Adrenal gland (tissue), 12 donors: ENCODE data around the gene RELL2. TPM values are rescaled to one million over a fixed set of nuclear protein-coding genes. Genes with fewer than 3 reads are reported as not detected.

ENCODE experiments used
- DNase-seq, 7 donors: peaks; one replicate each; pipeline ENCODE4 v3.0.0-alpha.2; 2019 to 2020
- H3K27ac ChIP-seq, 5 donors: fragments of 200-600 bp; sonication (generic) in 4 of 5; 1 replicate in 3 of 5; 2 replicates in 2 of 5; pipeline versions ENCODE4 v1.5.1 to v1.8.0; 2016 to 2020; ENCODE audit warnings: mild to moderate bottlenecking in 1 of 5
- H3K27me3 ChIP-seq: fragments of 200-600 bp; 2 replicates; pipeline ENCODE4 v1.8.0; 2021
- H3K36me3 ChIP-seq, 2 donors: fragments of 200-600 bp; replicated peaks in 1 of 2; 1 replicate in 1 of 2; 2 replicates in 1 of 2; pipeline versions ENCODE4 v1.5.1 to v1.8.0; 2018 to 2022
- H3K4me1 ChIP-seq, 2 donors: fragments of 200-600 bp; replicated peaks in 1 of 2; 1 replicate in 1 of 2; 2 replicates in 1 of 2; pipeline versions ENCODE4 v1.5.1 to v1.8.0; 2018 to 2021
- H3K4me3 ChIP-seq, 4 donors: fragments of 200-600 bp; sonication (generic) in 3 of 4; one replicate each; pipeline ENCODE4 v1.5.1; 2016 to 2018
- H3K9me3 ChIP-seq, 3 donors: fragments of 200-600 bp; sonication (generic) in 1 of 3; replicated peaks in 1 of 3; 1 replicate in 2 of 3; 2 replicates in 1 of 3; pipeline versions ENCODE4 v1.5.1 to v1.8.0; 2016 to 2021
- POLR2A ChIP-seq, 2 donors: fragments of 450-650 bp; IDR thresholded peaks; one replicate each; pipeline ENCODE4 v1.6.1; 2017; ENCODE audit warnings: antibody characterized with exemption in 2 of 2, mild to moderate bottlenecking in 2 of 2, moderate library complexity in 1 of 2
- WGBS, 4 donors: extraction: QIAGEN DNeasy Blood & Tissue Kit in 2 of 4; methylation state at CpG; one replicate each; pipeline versions ENCODE4 v1.1.5 to v1.1.7; 2013 to 2017; 5-methylcytosine and 5-hydroxymethylcytosine counted together
- intact Hi-C, 2 donors: fragments of 100-400 bp; cut with DNase I; formaldehyde crosslinking; loops; one replicate each; pipeline versions ENCODE4 v1.14.1 to v1.15.0; 2022 to 2023
- polyA plus RNA-seq, 3 donors: library from polyadenylated mRNA; stranded (reverse); fragments of 200-250 nt in 2 of 3; fragments of 350-450 nt in 1 of 3; fragmentation: Illumina TruSeq in 1 of 3; extraction: RNeasy Lipid Tissue Mini Kit (QIAGEN cat#74804) in 1 of 3; gene quantifications; one replicate each; pipeline ENCODE4 v1.2.3, GENCODE V29; 2013 to 2014
- total RNA-seq, 9 donors: library from RNA; depleted of rRNA in 4 of 9; stranded (reverse); fragments of >200 nt in 4 of 9; fragments of 120-200 nt in 1 of 9; fragmentation: NEBNext Ultra II Directional in 1 of 9; extraction: Animal tissue kit (Norgen Biotek cat#: 25700) in 1 of 9; gene quantifications; one replicate each; pipeline versions ENCODE4 v1.1.0 to v1.2.4, GENCODE V29; 2013 to 2023
- TF ChIP-seq, protein P1 (sequence below), 6 experiments: fragments of 450-650 bp in 4 of 6; fragments of 200-600 bp in 2 of 6; sonication (generic) in 1 of 6; IDR thresholded peaks; 1 replicate in 5 of 6; 2 replicates in 1 of 6; pipeline versions ENCODE4 v1.5.1 to v1.8.0; 2016 to 2021; ENCODE audit warnings: antibody characterized with exemption in 6 of 6, mild to moderate bottlenecking in 2 of 6, moderate library complexity in 1 of 6
- donor health status: healthy with polysubstance abuse.
- donor health status: Bipolar disorder and iron deficiency.
- donor health status: DM: yes; HTN: yes; CAD: no.
- donor health status: DM: no; HTN: no; CAD: no.
- donor health status: DM: no; HTN: no; CAD: no.
- donor health status: DM: yes; HTN: yes; CAD: no.

Gene RELL2
- total and polyA plus RNA-seq, 12 donors, result 2.3 to 37.6 (median 7.7) TPM

- Histone ChIP-seq H3K27me3 (no peaks in the 10 kb centered on the region), H3K9me3 (no peaks in the 10 kb centered on the region), H3K4me1 (no peaks in the 10 kb centered on the region), H3K36me3 (no peaks in the 10 kb centered on the region), H3K27ac (no peak overlapping the region), H3K4me3 (no peak overlapping the region)
- 68 to 83% (median 79%) methylated on average over 8 of the region's 8 CpGs for WGBS, 4 donors
- no peak for TF ChIP-seq POLR2A (IDR thresholded peaks at IDR 0.05)
- TF ChIP-seq, protein P1, sequence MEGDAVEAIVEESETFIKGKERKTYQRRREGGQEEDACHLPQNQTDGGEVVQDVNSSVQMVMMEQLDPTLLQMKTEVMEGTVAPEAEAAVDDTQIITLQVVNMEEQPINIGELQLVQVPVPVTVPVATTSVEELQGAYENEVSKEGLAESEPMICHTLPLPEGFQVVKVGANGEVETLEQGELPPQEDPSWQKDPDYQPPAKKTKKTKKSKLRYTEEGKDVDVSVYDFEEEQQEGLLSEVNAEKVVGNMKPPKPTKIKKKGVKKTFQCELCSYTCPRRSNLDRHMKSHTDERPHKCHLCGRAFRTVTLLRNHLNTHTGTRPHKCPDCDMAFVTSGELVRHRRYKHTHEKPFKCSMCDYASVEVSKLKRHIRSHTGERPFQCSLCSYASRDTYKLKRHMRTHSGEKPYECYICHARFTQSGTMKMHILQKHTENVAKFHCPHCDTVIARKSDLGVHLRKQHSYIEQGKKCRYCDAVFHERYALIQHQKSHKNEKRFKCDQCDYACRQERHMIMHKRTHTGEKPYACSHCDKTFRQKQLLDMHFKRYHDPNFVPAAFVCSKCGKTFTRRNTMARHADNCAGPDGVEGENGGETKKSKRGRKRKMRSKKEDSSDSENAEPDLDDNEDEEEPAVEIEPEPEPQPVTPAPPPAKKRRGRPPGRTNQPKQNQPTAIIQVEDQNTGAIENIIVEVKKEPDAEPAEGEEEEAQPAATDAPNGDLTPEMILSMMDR (IDR thresholded peaks at IDR 0.05), result no peak
- intact Hi-C loops, result no loop called here
- no peak for DNase-seq
Observed at GRCh38 chr5:141668601-141669265, 31.9 kb downstream of the RELL2 start.

DNA sequence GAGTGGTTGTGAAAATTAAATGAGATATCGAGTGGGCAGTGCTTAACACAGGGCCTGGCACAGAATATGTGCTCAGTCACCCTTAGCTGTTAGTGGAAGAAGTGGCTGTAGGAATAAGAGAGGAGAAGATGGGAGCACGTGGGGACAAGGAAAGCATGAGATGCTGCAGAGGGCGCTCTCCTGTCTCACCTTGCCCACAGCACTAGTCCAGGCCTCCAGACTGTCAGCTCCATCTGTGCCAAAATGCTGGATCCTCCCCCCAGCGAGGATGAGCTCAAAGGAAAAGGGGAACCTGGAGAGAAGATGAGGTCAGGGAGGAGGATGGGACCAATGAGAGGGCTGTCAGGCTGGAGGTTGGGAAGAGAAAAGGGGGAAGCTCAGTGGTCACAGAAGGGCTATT is 32.7 kb downstream of the RELL2 start:
- intact Hi-C loops, result no loop called here
- no peak for TF ChIP-seq POLR2A (IDR thresholded peaks at IDR 0.05)
- TF ChIP-seq, protein P1 (IDR thresholded peaks at IDR 0.05), result no peak
- H3K36me3 ChIP-seq, result no peaks in the 10 kb centered on the region
- H3K4me3 ChIP-seq, result no peak overlapping the region
- no peaks in the 10 kb centered on the region for H3K4me1 ChIP-seq
- no peak for DNase-seq
- no peaks in the 10 kb centered on the region for H3K9me3 ChIP-seq
- H3K27me3 ChIP-seq, result no peaks in the 10 kb centered on the region
- 74 to 87% (median 79%) methylated on average over 4 of the region's 4 CpGs for WGBS, 4 donors
- no peak overlapping the region for H3K27ac ChIP-seq

- Histone ChIP-seq H3K36me3 (no peaks in the 10 kb centered on the region), H3K27me3 (no peaks in the 10 kb centered on the region), H3K4me1 (no peaks in the 10 kb centered on the region), H3K9me3 (no peaks in the 10 kb centered on the region), H3K4me3 (no peak overlapping the region), H3K27ac (no peak overlapping the region)
- DNase-seq, result no peak
- TF ChIP-seq POLR2A (IDR thresholded peaks at IDR 0.05), result no peak
- TF ChIP-seq, protein P1 (IDR thresholded peaks at IDR 0.05), result no peak
- 80 to 93% (median 91%) methylated on average over 3 to 23 of the region's 23 CpGs for whole genome bisulfite sequencing, 4 donors
- intact Hi-C loops, result no loop called here
Observed at GRCh38 chr5:141672071-141672840, 35.5 kb downstream of the RELL2 start.

GRCh38 chr5:141672841-141673813 is 36.3 kb downstream of the RELL2 start:
- H3K4me3 ChIP-seq, result no peak overlapping the region
- TF ChIP-seq, protein P1 (IDR thresholded peaks at IDR 0.05), result no peak
- TF ChIP-seq POLR2A (IDR thresholded peaks at IDR 0.05), result no peak
- 71 to 82% (median 76%) methylated on average over 15 to 19 of the region's 19 CpGs for WGBS, 4 donors
- no peak overlapping the region for H3K27ac ChIP-seq
- no peaks in the 10 kb centered on the region for H3K36me3 ChIP-seq
- H3K27me3 ChIP-seq, result no peaks in the 10 kb centered on the region
- DNase-seq, result peak in 1 of 7 donors; percentile 36
- intact Hi-C loops, result no loop called here
- no peaks in the 10 kb centered on the region for H3K4me1 ChIP-seq
- no peaks in the 10 kb centered on the region for H3K9me3 ChIP-seq
